Aortic smooth muscle cell (primary cell): ENCODE measurements around the gene KDF1. TPM values are rescaled to one million over a fixed set of nuclear protein-coding genes. Genes with fewer than 3 reads are reported as not detected.

ENCODE experiments used
- total RNA-seq: library from RNA; depleted of rRNA; stranded (reverse); fragments of >200 nt; gene quantifications from 2 replicates; pipeline ENCODE4 v1.2.3, GENCODE V29; 2014

KDF1 gene
- not detected in 2 replicates for total RNA-seq

GRCh38 chr1:26959722-26960624 is at the start of gene KDF1:
Gene KDF1, minus strand, starts transcription at chr1:26960468. Its CDS starts 8,088 bp downstream, at chr1:26952380.

GRCh38 chr1:26993237-26994019 is 33.2 kb upstream of the KDF1 start, which contains the start of gene TRNP1:
Gene TRNP1, plus strand, starts transcription at chr1:26993692. Its CDS starts 95 bp downstream, at chr1:26993787.

DNA sequence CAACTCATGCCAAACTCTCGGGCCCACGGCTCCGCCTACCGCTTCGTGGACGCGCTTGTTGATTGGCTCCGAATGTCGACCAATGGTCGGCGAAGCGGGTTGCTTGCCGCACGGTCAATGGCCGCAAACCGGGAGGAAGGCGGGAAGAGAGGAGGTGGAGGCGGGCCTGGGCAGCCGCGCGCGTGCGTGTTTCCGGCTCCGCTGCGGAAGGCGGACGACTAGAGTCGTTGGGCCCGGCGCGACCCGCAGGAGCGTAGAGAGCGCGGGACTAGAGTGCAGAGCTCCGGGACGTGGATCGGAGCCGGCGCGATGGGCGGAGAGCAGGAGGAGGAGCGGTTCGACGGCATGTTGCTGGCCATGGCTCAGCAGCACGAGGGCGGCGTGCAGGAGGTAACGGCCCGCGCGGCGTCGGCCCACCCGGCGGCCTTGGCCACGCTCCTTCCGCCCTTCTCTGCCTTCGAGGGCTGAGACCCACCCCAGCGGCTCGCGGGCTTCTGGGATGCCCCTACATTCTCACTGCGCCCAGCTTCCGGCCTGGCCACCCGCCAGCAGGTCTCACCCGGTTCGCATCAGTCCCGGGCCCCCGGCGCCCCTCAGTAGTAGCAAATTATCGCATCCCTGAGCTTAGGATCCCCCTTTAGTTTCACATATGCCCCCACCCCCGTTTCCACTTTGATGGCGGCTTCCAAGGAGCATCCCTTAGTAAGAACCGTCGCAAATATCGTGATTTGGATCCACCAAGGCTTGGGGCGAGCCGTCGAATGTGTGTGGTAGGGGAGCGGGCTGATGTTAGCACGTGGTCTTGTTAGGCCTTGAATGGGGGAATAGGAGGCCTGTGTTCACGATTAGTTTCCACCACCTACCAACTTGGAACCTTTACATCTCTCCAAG is 38.5 kb downstream of the KDF1 start, which contains the start of gene NUDC:
Gene NUDC, plus strand, starts transcription at position 204 of the 891 bp plus-strand sequence. Its CDS starts 106 bp downstream, at position 310.

DNA sequence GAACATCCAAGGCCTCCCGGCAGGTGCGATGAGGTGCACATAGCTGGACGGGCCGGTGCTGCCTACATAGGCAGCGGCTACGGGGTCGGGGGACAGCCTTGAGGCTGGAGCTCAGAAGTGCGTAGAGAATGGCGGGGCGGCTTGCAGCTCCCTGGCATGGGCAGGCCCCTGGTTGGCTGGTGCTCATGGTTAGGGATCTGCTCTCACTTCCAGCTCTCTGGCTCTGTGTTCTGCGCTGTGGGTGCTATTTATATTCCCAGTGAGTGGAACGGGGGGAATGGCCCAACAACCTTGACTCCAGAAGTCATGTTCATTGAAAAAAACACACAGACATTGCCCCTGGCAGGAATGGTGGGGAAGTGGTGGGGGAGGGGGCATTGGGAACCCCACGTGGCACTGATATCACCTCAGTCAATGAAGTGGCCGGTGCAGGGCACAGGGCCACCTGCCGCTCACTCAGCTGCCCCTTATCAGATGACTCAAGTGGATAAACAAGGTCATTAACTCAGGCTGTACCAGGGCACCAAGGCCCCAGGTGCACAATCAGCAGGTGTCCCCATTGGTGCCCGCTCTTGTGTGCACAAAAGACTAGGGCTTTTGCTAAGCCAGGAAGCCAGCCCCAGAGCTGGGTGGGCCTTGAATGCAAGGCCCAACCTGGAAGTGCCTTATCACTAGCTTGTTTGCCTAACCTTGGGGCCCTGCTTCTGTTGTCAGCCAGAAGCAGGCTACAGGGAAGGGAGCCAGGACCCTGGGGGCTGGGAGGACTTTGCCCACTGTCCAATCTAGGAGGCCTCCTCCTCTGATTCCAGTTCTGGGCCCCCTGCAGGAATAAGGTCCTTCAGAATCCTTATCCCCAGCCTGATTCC is 46.3 kb downstream of the KDF1 start, which contains the start of gene NR0B2:
Gene NR0B2, minus strand, starts transcription at position 222 of the 866 bp plus-strand sequence. Its CDS starts 35 bp downstream, at position 187.

GRCh38 chr1:26900001-26900814 is 60.1 kb downstream of the KDF1 start, which contains the start of gene GPATCH3:
Gene GPATCH3, minus strand, starts transcription at chr1:26900467. Its CDS starts 25 bp downstream, at chr1:26900442.

Other genes with a start within 250 kb of the KDF1 start
- gene PIGV, start 172.5 kb downstream of the KDF1 start, total RNA-seq, result 10.9 and 11.9 TPM in 2 replicates
- gene ZDHHC18, start 133.8 kb downstream of the KDF1 start, total RNA-seq, result 3.6 and 3.7 TPM in 2 replicates
- 0.40 TPM in 1 of 2 replicates, not detected in the other for gene SFN, start 97.3 kb downstream of the KDF1 start, total RNA-seq
- gene GPN2, start 70.2 kb downstream of the KDF1 start, total RNA-seq, result 10.8 and 13.2 TPM in 2 replicates
- gene GPATCH3, start 60.0 kb downstream of the KDF1 start, total RNA-seq, result 8.5 and 9.8 TPM in 2 replicates
- gene NR0B2, start 46.5 kb downstream of the KDF1 start, total RNA-seq, result not detected in 2 replicates
- 23.5 and 37.8 TPM in 2 replicates for gene NUDC, start 38.7 kb downstream of the KDF1 start, total RNA-seq
- 2.1 and 3.3 TPM in 2 replicates for gene TRNP1, start 33.2 kb upstream of the KDF1 start, total RNA-seq
- gene TENT5B, start 52.4 kb upstream of the KDF1 start, total RNA-seq, result 0.40 and 0.62 TPM in 2 replicates
- gene SLC9A1, start 194.7 kb upstream of the KDF1 start, total RNA-seq, result 5.0 and 12.0 TPM in 2 replicates